HepG2 (cell line): ENCODE data around the gene PTPRM.

ENCODE experiments used
- ARID3A ChIP-seq: IDR thresholded peaks from 2 replicates; pipeline ENCODE4 v1.6.1; 2012; ENCODE audit warnings: low read depth, low read length, improper control_type of control experiment
- ARID5B ChIP-seq: IDR thresholded peaks from 2 replicates; pipeline ENCODE4 v1.4.0; 2020; ENCODE audit warnings: mild to moderate bottlenecking, missing genetic modification reagents
- CEBPZ ChIP-seq: IDR thresholded peaks from 2 replicates; pipeline ENCODE4 v1.6.1; 2012; ENCODE audit warnings: low read length, improper control_type of control experiment
- CHD2 ChIP-seq: IDR thresholded peaks from 2 replicates; pipeline ENCODE4 v1.6.1; 2011; ENCODE audit warnings: low read depth, low read length, improper control_type of control experiment
- ETV5 ChIP-seq: IDR thresholded peaks from 2 replicates; pipeline ENCODE4 v1.6.1; 2018; ENCODE audit warnings: missing biosample characterization, missing genetic modification reagents, inconsistent platforms, borderline replicate concordance
- NFIC ChIP-seq: IDR thresholded peaks from 2 replicates; pipeline ENCODE4 v1.6.1; 2012; ENCODE audit warnings: mild to moderate bottlenecking, low read length, inconsistent platforms
- ZNF569 ChIP-seq: sonication (generic); formaldehyde crosslinking; IDR thresholded peaks from 2 replicates; pipeline ENCODE4 v1.5.0; 2020; ENCODE audit warnings: mild to moderate bottlenecking, missing genetic modification reagents, moderate library complexity, borderline replicate concordance
- ZNF616 ChIP-seq: sonication (generic); formaldehyde crosslinking; IDR thresholded peaks from 2 replicates; pipeline ENCODE4 v1.5.0; 2020; ENCODE audit warnings: low read depth, mild to moderate bottlenecking, missing genetic modification reagents
- TF ChIP-seq, protein P1 (sequence below): sonication (generic); formaldehyde crosslinking; IDR thresholded peaks from 2 replicates; pipeline ENCODE4 v1.4.0; 2020; ENCODE audit warnings: missing genetic modification reagents
- TF ChIP-seq, protein P2 (sequence below): sonication (generic); formaldehyde crosslinking; IDR thresholded peaks from 2 replicates; pipeline ENCODE4 v1.5.0; 2020; ENCODE audit warnings: mild to moderate bottlenecking, missing genetic modification reagents, moderate library complexity
- TF ChIP-seq, protein P3 (sequence below): sonication (generic); formaldehyde crosslinking; conservative IDR thresholded peaks from 2 replicates; pipeline ENCODE4 v1.8.1; 2023; ENCODE audit warnings: missing genetic modification reagents

GRCh38 chr18:7645756-7646155, 78.6 kb downstream of the PTPRM start:
- TF ChIP-seq, protein P1, sequence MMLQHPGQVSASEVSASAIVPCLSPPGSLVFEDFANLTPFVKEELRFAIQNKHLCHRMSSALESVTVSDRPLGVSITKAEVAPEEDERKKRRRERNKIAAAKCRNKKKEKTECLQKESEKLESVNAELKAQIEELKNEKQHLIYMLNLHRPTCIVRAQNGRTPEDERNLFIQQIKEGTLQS (CRISPR knock-in tag) = no peak
- TF ChIP-seq, protein P2, sequence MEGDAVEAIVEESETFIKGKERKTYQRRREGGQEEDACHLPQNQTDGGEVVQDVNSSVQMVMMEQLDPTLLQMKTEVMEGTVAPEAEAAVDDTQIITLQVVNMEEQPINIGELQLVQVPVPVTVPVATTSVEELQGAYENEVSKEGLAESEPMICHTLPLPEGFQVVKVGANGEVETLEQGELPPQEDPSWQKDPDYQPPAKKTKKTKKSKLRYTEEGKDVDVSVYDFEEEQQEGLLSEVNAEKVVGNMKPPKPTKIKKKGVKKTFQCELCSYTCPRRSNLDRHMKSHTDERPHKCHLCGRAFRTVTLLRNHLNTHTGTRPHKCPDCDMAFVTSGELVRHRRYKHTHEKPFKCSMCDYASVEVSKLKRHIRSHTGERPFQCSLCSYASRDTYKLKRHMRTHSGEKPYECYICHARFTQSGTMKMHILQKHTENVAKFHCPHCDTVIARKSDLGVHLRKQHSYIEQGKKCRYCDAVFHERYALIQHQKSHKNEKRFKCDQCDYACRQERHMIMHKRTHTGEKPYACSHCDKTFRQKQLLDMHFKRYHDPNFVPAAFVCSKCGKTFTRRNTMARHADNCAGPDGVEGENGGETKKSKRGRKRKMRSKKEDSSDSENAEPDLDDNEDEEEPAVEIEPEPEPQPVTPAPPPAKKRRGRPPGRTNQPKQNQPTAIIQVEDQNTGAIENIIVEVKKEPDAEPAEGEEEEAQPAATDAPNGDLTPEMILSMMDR (CRISPR knock-in tag) = no peak
- TF ChIP-seq ZNF616 (no peak), ARID5B (CRISPR knock-in tag) (no peak), NFIC (no peak), CHD2 (no peak), ARID3A (no peak), ETV5 (no peak), CEBPZ (no peak), ZNF569 (CRISPR knock-in tag) (no peak)
- TF ChIP-seq, protein P3, sequence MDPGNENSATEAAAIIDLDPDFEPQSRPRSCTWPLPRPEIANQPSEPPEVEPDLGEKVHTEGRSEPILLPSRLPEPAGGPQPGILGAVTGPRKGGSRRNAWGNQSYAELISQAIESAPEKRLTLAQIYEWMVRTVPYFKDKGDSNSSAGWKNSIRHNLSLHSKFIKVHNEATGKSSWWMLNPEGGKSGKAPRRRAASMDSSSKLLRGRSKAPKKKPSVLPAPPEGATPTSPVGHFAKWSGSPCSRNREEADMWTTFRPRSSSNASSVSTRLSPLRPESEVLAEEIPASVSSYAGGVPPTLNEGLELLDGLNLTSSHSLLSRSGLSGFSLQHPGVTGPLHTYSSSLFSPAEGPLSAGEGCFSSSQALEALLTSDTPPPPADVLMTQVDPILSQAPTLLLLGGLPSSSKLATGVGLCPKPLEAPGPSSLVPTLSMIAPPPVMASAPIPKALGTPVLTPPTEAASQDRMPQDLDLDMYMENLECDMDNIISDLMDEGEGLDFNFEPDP (CRISPR knock-in tag) = no peak
